GM19099 (cell line): Measurements from ENCODE around the gene TBC1D17.

ENCODE experiments used
- POLR2A ChIP-seq: IDR thresholded peaks from 3 replicates; pipeline ENCODE4 v1.6.1; 2011; ENCODE audit warnings: low read depth; ENCODE audit not compliant: insufficient read length; ENCODE audit errors: extremely low read depth

TBC1D17 gene

DNA sequence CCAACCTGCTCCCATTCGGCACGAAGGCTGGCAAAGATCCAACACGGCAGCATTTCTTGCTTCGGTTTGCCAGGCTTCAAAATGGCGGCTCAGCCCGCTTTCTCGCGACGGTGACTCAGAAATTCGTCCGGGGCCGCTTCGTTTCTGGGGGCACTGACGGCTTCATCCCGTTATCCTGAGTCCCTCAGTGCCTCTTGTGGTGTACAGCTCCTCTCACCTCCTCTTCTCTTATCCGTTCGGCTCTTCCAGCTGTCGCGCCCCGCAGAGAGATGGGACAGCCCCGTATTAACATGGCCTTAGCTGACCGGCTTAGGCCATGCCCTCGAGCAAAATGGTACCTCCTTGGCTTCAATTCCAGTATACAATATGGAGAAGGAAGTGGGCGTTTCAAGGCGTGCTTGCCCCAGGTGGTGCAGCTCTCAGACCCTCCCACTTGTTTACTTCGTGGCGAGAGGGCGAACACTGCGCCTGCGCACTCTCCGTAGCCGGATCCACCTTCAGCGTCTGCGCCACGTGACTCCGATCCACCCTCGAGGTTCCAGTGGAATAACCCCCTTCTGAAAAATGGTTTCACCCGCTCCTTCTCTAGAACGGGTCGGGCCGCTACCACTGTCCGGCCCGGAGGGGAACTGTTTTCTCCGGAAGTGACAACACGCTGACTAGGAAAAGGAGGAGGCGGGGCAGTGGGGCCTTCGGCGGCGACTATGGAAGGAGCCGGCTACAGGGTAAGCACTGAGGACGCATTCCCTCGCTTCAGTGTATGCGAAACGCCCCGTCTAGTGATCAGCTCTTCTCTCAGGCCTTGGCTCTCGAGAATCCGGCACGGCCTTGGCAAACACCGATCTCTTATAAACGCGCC is at the start of gene TBC1D17, which contains the start of gene AKT1S1:
Gene TBC1D17 (plus strand): TSS at position 683 of the 859 bp plus-strand sequence. CDS start 22 bp downstream, at position 705.
Gene AKT1S1 (minus strand): TSS at position 336 of the 859 bp plus-strand sequence. CDS start 4,060 bp downstream, outside the sequence.
- TF ChIP-seq POLR2A = peak; percentile 60

GRCh38 chr19:49829200-49829599 is 48.3 kb upstream of the TBC1D17 start:
- TF ChIP-seq POLR2A = no peak

DNA sequence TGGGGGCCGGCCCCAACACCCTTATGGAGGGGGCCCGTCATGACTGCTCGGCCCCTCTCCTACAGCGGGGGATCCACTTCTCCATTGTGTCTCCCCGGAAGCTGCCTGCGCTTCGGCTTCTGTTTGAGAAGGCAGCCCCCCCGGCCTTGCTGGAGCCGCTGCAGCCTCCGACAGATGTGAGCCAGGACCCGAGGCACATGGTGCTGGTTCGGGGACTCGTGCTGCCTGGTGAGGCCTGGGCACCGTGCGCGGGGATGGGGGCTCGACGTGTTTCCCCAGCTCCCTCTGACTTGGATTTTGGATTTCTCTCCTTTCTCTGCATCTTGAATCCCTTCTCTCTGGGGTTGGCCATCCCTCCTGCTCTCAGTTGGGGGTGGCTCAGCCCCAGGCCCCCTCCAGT is 47.8 kb upstream of the TBC1D17 start:
- no peak for TF ChIP-seq POLR2A

GRCh38 chr19:49830766-49831165 is 46.7 kb upstream of the TBC1D17 start:
- no peak for TF ChIP-seq POLR2A

- no peak for TF ChIP-seq POLR2A
Observed at GRCh38 chr19:49831592-49831991, 45.9 kb upstream of the TBC1D17 start.

GRCh38 chr19:49832556-49832955 is 44.9 kb upstream of the TBC1D17 start:
- no peak for TF ChIP-seq POLR2A

GRCh38 chr19:49833599-49833998 is 43.9 kb upstream of the TBC1D17 start:
- no peak for TF ChIP-seq POLR2A

- no peak for TF ChIP-seq POLR2A
Observed at GRCh38 chr19:49835562-49835961, 41.9 kb upstream of the TBC1D17 start.

GRCh38 chr19:49836176-49837008 is 41.1 kb upstream of the TBC1D17 start:
- TF ChIP-seq POLR2A = no peak

DNA sequence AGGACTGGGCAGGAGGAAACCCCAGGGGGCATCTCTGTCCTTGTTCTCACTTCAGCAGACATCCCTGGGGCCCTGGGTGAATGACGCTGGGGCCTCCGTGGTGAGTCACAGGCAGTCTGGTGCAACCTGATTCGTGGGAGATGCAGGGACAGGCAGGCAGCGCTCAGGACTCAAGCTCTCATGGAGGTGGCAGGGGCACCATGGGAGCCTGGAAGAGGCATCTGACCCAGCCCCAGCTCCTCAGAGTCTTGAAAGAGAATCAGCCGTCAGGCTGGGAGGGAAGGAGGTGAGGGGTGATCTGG is 40.5 kb upstream of the TBC1D17 start:
- TF ChIP-seq POLR2A = no peak

- TF ChIP-seq POLR2A = no peak
Observed at GRCh38 chr19:49837425-49837824, 40.1 kb upstream of the TBC1D17 start.

GRCh38 chr19:49838885-49839588 is 38.5 kb upstream of the TBC1D17 start:
- no peak for TF ChIP-seq POLR2A

GRCh38 chr19:49839713-49840112 is 37.8 kb upstream of the TBC1D17 start:
- no peak for TF ChIP-seq POLR2A

DNA sequence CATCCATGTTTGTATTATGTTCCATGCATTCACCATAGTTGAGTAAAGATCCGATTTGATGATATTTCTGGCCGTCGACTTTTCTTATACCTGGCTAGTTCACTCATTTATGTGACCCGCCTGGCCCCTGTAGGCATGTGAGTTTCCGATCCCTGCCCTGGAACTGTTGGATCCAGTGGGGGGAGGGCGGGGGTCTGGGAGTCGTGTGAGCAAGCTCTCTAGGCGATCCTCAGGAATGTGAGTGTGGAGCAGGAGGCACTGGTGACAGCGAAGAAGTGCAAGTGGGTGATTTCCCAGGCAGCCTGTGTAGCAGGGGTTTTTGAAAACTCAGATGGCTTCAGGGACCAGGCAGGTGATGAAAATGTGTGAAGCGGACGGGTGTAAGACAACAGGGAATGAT is 37.2 kb upstream of the TBC1D17 start:
- TF ChIP-seq POLR2A = no peak

- no peak for TF ChIP-seq POLR2A
Observed at GRCh38 chr19:49840736-49841249, 36.7 kb upstream of the TBC1D17 start.

GRCh38 chr19:49843265-49843664 is 34.2 kb upstream of the TBC1D17 start:
- TF ChIP-seq POLR2A = no peak
